Hematopoietic multipotent progenitor cell treated with erythropoietin and hydrocortisone succinate and interleukin-3 and kit ligand, for 8 days (in vitro differentiated cells): ENCODE data around the gene MRPS23.

ENCODE experiments used
- DNase-seq: peaks from one replicate; pipeline ENCODE4 v3.0.0-alpha.2; 2015

MRPS23 gene

GRCh38 chr17:57834146-57834741 lies 15.6 kb downstream of the MRPS23 start:
- no peak for DNase-seq

GRCh38 chr17:57833179-57833939 lies 16.5 kb downstream of the MRPS23 start:
- peak; percentile 81 for DNase-seq

GRCh38 chr17:57832314-57833178 lies 17.3 kb downstream of the MRPS23 start:
- peak; percentile 14 for DNase-seq

DNA sequence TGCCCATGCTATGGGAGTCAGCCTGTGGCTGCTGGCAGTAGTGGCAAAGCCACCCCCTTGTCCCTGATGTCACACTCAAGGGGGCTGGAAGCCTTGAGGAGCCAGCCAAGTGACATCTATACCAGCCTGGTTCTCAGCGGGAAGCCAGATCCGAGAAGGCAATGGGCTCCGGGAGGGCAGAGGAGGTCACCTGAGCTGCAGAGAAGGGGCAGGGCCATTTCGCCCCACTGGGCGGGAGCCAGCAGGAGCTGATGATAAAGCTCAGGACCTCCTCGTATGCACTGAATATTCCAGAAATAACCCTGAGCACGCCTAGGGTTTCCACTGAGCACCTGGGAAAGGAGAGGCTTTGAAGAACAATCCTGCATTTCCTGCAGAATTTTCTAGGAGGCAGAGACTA lies 19.0 kb downstream of the MRPS23 start:
- no peak for DNase-seq

- no peak for DNase-seq
Measured at GRCh38 chr17:57823469-57824401, 26.1 kb downstream of the MRPS23 start.

- DNase-seq: no peak
Measured at GRCh38 chr17:57819867-57820266, 30.0 kb downstream of the MRPS23 start.

GRCh38 chr17:57819285-57819684 lies 30.6 kb downstream of the MRPS23 start:
- no peak for DNase-seq

DNA sequence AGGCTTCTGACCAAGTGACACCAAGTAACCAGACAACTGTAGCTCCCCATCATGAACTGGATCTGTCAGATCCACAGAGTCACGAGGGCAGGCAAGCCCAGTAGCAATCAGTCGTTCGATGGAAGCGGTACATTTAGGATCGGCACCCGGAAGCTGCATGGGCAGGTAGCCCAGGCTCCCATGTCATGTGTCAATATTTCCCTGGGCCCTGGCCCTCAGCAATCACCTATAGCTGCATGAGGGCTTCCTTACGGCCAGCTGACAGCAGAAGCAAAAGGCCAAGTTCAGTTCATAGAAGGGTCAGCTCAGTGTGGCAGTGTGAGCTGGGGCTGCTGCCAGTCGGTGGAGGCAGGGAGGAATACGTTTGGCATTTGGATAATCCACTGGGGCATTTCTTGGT lies 31.8 kb downstream of the MRPS23 start:
- DNase-seq: no peak

GRCh38 chr17:57817299-57817698 lies 32.5 kb downstream of the MRPS23 start:
- no peak for DNase-seq

GRCh38 chr17:57814421-57814820 lies 35.4 kb downstream of the MRPS23 start:
- DNase-seq: no peak

DNA sequence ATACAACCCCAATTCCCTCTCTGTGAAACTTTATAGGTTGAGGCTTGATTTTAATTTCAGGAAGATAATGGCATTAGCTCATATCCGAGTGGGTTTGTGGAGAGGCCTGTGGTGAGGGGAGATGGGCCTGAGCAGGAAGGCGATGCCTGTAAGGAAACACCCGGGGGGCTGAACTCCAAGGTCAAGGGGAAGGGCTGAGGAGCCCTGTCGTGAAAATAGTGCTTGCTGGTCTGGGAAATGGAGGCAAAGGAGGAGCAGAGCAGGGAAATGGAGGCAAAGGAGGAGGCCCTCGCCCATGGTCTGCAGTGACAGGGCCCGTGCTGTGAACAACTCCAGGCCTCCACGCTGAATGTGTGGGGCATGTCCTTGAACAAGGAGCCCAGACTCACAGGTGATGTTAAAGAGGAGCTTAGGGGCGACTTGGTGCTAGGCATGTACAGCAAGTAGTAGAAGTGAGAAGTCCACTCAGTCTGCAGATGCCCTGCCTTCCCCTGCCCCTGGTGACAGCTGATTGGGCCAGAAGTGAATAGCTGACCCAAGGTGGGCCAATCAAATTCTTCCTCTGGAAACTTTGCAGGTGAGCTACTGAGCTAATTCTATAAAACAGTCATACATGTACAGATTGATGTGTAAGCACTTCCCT lies 38.1 kb downstream of the MRPS23 start:
- no peak for DNase-seq

- peak; percentile 13 for DNase-seq
Measured at GRCh38 chr17:57810721-57811637, 38.9 kb downstream of the MRPS23 start.

- no peak for DNase-seq
Measured at GRCh38 chr17:57809879-57810278, 40.0 kb downstream of the MRPS23 start.

GRCh38 chr17:57808882-57809281 lies 41.0 kb downstream of the MRPS23 start:
- DNase-seq: no peak

DNA sequence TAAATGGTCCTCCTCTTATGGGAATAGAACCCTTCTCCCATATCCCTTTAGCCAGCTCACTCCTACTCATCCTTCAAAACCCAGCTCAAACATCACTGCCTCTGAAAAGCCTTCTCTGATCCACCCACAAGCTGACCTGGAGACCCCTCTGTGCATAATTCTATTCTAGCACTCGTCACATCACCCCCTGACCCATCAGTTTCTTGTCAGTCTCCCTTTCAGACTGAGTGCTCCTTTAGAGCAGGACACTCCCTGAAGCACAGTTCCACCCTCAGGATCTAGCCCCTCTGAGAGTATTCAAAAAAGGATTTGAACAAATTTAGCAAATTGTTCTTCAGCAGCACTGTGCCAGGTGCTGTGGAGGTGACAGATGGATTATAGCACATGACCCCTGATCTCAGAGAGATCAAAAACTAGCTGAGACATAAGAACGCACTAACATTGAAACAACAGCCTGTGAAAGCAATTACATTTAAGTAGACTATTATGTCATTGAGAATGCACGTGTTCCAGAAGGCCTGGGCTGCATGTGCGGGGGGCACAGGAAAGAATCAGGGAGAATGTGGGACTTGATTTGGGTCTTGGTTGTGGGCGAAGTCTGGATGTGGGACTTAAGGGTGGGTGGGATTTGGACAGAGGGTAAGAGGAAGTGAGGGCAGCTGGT lies 43.5 kb downstream of the MRPS23 start:
- DNase-seq: no peak

DNA sequence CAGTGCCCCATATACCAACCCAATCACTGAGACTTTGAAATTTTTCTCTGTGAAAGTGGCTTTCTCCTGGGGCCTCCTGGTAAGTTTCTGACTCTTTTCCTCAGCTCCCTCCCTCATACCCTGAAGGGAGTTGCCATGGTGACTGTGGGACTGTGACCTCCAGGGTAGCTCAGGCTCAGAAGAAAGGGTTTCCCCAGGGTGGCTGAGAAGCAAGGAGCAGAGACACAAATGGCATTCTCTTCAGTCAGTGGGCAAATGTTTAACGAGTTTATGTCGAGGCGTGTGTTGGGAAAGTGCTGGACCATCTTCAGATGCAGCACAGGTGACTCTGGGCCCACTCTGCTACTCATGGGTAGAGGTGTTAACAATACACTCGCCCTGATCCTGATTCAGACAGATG lies 46.8 kb downstream of the MRPS23 start:
- DNase-seq: no peak

DNA sequence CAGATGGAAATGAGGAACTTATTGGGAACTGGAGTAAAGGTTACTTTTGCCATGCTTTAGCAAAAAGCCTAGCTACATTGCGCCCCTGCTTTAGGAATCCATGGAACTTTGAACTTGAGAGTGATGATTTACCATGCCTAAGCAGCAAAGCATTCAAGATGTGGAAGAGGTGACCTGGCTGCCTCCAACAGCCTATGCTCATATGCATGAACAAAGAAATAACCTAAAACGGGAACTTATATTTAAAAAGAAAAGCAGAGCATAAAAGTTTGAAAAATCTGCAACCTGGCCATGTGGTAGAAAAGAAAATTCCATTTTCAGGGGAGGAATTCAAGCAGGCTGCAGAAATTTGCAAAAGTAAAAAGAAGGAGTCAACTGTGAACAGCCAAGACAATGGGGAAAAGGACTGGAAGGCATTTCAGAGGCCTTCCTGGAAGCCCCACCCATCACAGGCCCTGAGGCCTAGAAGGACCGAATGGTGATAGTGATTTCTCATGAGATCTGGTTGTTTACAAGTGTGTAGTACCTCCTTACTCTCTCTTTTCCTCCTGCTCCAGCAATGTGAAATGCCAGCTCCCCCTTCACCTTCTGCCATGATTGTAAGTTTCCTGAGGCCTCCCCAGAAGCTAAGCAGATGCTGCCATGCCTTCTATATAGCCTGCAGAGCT lies 48.7 kb downstream of the MRPS23 start:
- no peak for DNase-seq

GRCh38 chr17:57794841-57795240 lies 55.0 kb downstream of the MRPS23 start:
- DNase-seq: no peak

GRCh38 chr17:57788725-57789124 lies 61.1 kb downstream of the MRPS23 start:
- DNase-seq: no peak

DNA sequence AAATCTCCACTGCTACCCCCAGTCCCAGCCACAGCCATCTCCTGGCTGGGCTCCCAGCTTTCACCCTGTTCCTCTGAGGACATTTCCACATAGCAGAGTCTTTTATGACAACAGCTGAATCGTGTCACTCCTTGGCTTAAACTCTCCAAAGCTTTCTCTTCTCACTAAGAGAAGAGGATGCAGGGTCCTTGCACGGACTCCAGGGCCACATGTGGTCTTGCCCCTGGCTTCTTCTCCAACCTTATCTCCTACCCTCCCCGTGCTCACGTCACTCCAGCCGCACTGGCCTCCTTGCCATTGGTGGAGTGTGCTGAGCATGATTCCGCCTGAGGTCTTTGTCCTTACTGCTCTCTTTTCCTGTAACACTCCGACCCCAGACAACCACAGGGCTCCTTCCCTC lies 64.8 kb downstream of the MRPS23 start:
- DNase-seq: no peak
